Right lung (tissue), 5 donors: Measurements from ENCODE around the gene BPIFB3. TPM values are rescaled to one million over a fixed set of nuclear protein-coding genes. Genes with fewer than 3 reads are reported as not detected.
"Not testable (repeated sequence)": the region's sequence is repeated elsewhere in the genome, so short reads cannot be mapped to it uniquely, and the experiment has no call there.

ENCODE experiments used
- DNase-seq, 2 donors: peaks; one replicate each; pipeline ENCODE4 v3.0.0-alpha.2; 2013
- polyA plus RNA-seq, 5 donors: library from polyadenylated mRNA; unstranded; fragments of 120-200 nt; gene quantifications; one replicate each; pipeline versions ENCODE4 v1.2.1 to v1.2.3, GENCODE V29; 2013; ENCODE audit warnings: inconsistent platforms in 1 of 5, low replicate concordance in 1 of 5; ENCODE audit not compliant: insufficient read length in 5 of 5, insufficient read depth in 1 of 5

Gene BPIFB3
- polyA plus RNA-seq, 5 donors: not detected

DNA sequence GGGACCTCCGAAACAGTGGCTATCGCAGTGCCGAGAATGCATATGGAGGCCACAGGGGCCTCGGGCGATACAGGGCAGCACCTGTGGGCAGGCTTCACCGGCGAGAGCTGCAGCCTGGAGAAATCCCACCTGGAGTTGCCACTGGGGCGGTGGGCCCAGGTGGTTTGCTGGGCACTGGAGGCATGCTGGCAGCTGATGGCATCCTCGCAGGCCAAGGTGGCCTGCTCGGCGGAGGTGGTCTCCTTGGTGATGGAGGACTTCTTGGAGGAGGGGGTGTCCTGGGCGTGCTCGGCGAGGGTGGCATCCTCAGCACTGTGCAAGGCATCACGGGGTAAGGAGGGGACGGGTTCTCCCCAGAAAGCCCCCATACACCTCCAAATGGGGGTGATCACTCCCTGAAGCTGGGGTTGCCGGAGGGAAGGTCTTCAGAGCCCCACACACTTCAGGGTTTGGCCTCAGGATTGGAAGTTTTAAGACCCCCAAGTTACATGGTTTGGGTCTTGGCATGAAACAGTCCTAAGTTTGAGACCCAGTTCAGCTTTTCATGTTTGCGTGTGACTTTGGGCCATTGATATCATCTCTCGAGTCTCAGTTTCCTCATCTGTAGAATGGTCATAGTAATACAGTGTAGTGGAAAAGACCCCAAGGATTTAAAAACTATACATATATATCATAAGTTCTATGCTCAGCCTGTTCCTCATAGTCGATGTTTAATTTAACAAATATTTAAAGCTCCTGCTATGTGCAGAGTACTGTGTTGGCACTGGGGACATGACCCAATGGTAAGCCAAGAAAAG, 30.0 kb downstream of the BPIFB3 start:
- no peak for DNase-seq

GRCh38 chr20:33084722-33085121, 31.0 kb downstream of the BPIFB3 start:
- no peak for DNase-seq

- no peak for DNase-seq
Measured at GRCh38 chr20:33086052-33086722, 32.5 kb downstream of the BPIFB3 start.

- no peak for DNase-seq
Measured at GRCh38 chr20:33091147-33091546, 37.4 kb downstream of the BPIFB3 start.

GRCh38 chr20:33091693-33092092, 38.0 kb downstream of the BPIFB3 start:
- no peak for DNase-seq

- DNase-seq: no peak
Measured at GRCh38 chr20:33092361-33092760, 38.7 kb downstream of the BPIFB3 start.

DNA sequence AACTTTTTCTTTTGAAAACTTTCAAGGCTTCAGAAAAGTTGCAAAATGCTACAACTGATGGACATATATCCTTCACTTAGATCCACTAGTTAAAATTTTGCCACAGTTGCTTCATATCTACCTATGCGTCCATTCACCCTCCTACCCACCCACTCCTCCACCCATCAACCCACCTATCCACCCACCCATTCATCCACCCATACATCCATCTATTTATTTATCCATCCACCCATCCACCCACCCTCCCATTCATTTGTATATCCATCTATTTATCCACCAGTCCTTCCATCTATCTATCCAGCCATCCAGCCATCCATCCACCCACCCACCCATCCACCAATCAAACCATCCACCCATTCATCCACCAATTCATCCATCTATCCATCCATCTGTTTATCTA, 39.4 kb downstream of the BPIFB3 start:
- no peak for DNase-seq

DNA sequence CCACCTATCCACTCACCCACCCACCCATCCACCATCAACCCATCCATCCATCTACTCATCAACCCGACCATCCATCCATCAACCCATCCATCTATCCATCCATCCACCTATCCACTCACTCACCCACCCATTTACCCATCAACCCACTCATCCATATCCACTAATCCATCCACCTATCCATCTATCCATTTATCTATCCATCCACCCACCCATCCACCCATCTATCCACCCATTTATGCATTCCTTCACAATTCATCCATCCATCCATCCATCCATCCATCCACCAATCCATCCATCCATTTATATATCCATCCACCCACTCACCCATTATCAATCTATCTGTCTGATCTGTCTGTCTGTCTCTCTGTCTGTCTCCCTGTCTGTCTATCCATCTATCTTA, 39.9 kb downstream of the BPIFB3 start:
- DNase-seq: no peak

- no peak for DNase-seq
Measured at GRCh38 chr20:33095249-33095648, 41.5 kb downstream of the BPIFB3 start.

GRCh38 chr20:33095902-33096584, 42.3 kb downstream of the BPIFB3 start:
- peak; percentile 2 to 15 for DNase-seq

GRCh38 chr20:33097001-33097400, 43.3 kb downstream of the BPIFB3 start:
- DNase-seq: no peak

GRCh38 chr20:33099843-33100538, 46.3 kb downstream of the BPIFB3 start:
- DNase-seq: no peak

- DNase-seq: no peak
Measured at GRCh38 chr20:33103556-33103955, 49.9 kb downstream of the BPIFB3 start.

GRCh38 chr20:33104336-33104735, 50.6 kb downstream of the BPIFB3 start:
- DNase-seq: no peak

GRCh38 chr20:33105316-33105924, 51.7 kb downstream of the BPIFB3 start:
- no peak for DNase-seq

DNA sequence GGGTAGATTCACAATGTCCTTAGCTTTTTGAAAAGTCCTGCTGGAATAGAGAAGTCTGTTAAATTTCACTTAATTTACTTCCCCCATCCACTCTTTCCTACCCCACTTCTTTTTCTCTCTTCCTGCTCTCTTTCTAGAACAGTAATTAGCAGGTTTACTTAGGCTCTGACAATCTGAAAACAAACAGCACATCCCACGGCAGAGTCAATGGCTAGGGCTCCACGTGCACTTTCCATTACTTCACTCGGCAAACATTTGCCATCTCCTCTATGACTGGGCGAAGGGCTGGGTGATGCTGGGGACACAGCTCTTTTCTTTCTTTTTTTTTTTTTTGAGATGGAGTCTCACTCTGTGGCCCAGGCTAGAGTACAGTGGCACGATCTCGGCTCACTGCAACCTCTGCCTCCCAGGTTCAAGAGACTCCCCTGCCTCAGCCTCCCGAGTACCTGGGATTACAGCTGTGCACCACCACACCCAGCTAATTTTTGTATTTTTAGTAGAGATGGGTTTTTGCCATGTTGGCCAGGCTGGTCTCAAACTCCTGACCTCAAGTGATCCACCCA, 52.4 kb downstream of the BPIFB3 start:
- not testable (repeated sequence) for DNase-seq

GRCh38 chr20:33108661-33109060, 55.0 kb downstream of the BPIFB3 start:
- DNase-seq: no peak

GRCh38 chr20:33110147-33110825, 56.6 kb downstream of the BPIFB3 start:
- DNase-seq: no peak

GRCh38 chr20:33111306-33111705, 57.6 kb downstream of the BPIFB3 start:
- no peak for DNase-seq

GRCh38 chr20:33112547-33113386, 59.1 kb downstream of the BPIFB3 start:
- no peak for DNase-seq
